Endothelial cell of umbilical vein (primary cell): ENCODE measurements around the gene FBXO4. TPM values are rescaled to one million over a fixed set of nuclear protein-coding genes. Genes with fewer than 3 reads are reported as not detected.

ENCODE experiments used
- BruUV-seq: library from RNA; stranded (reverse); fragments of 400-500 nt; replicated peaks from 2 replicates; lab custom pipeline; 2021; lab: Mats Ljungman, UMichigan
- CTCF ChIA-PET: fragments of 300-600, 350-600 bp; sonication (Branson Sonifier 250); formaldehyde crosslinking; loops from one replicate; lab custom pipeline; 2021; ENCODE audit warnings: antibody characterized with exemption, inconsistent platforms; lab: Charles Lee
- POLR2A ChIA-PET: fragments of 300-600, 350-600 bp; sonication (Branson Sonifier 250); formaldehyde crosslinking; loops from one replicate; lab custom pipeline; 2021; ENCODE audit warnings: antibody characterized with exemption, inconsistent platforms; lab: Charles Lee
- DNase-seq: peaks from one replicate; pipeline ENCODE4 v3.0.0-alpha.2; 2011; ENCODE audit warnings: low read depth, low spot score
- FAIRE-seq: peaks from 2 replicates; lab custom pipeline; 2011; peaks lifted over from hg19 to GRCh38; lab: Jason Lieb, UNC
- H2AFZ ChIP-seq: 2 replicates; pipeline ENCODE4 v1.6.0; 2012; ENCODE audit warnings: low read depth, low read length, control low read depth, inconsistent platforms
- H3K27ac ChIP-seq: 2 replicates; pipeline ENCODE4 v1.5.1; 2011; ENCODE audit warnings: low read depth, mild to moderate bottlenecking, control low read depth, low read length, moderate library complexity; ENCODE audit not compliant: insufficient read depth
- H3K27me3 ChIP-seq, 2 experiments: 2 replicates each; pipeline versions ENCODE4 v1.6.0 to v1.6.1; 2011; ENCODE audit warnings: low read length in 2 of 2, mixed read lengths in 1 of 2; ENCODE audit not compliant: control insufficient read depth in 2 of 2, insufficient read depth in 2 of 2
- H3K36me3 ChIP-seq, 2 experiments: 2 replicates in 1 of 2; 3 replicates in 1 of 2; pipeline ENCODE4 v1.5.1; 2011; ENCODE audit warnings: low read length in 2 of 2, mild to moderate bottlenecking in 1 of 2, moderate library complexity in 1 of 2; ENCODE audit not compliant: control insufficient read depth in 2 of 2, insufficient read depth in 2 of 2; ENCODE audit errors: extremely low read depth in 1 of 2
- H3K4me1 ChIP-seq: 3 replicates; pipeline ENCODE4 v1.5.1; 2011; ENCODE audit warnings: mild to moderate bottlenecking, low read length; ENCODE audit not compliant: control insufficient read depth, insufficient read depth; ENCODE audit errors: extremely low read depth
- H3K4me2 ChIP-seq: 2 replicates; pipeline ENCODE4 v1.6.1; 2011; ENCODE audit warnings: low read length, control low read depth, mixed read lengths; ENCODE audit not compliant: insufficient read depth
- H3K4me3 ChIP-seq, 3 experiments: fragments of 200-600 bp in 1 of 3; sonication (generic), shearing (Covaris generic) in 1 of 3; replicated peaks in 1 of 3; 2 replicates each; pipeline ENCODE4 v1.5.1; 2011 to 2016; ENCODE audit warnings: control low read depth in 3 of 3, low read length in 3 of 3, mild to moderate bottlenecking in 2 of 3, inconsistent platforms in 1 of 3, low read depth in 1 of 3, moderate library complexity in 1 of 3; ENCODE audit not compliant: insufficient read depth in 1 of 3
- H3K79me2 ChIP-seq: 2 replicates; pipeline ENCODE4 v1.6.0; 2012; ENCODE audit warnings: low read length, inconsistent platforms; ENCODE audit not compliant: control insufficient read depth, insufficient read depth
- H3K9ac ChIP-seq: replicated peaks from 2 replicates; pipeline ENCODE3; 2011; ENCODE audit warnings: low read length, control low read depth; ENCODE audit not compliant: insufficient read depth; ENCODE audit errors: extremely low read depth
- H3K9me1 ChIP-seq: replicated peaks from 3 replicates; pipeline ENCODE4 v1.6.0; 2011; ENCODE audit warnings: mild to moderate bottlenecking, low read length; ENCODE audit not compliant: control insufficient read depth, insufficient read depth; ENCODE audit errors: extremely low read depth
- H3K9me3 ChIP-seq: replicated peaks from 2 replicates; pipeline ENCODE4 v1.5.1; 2012; ENCODE audit warnings: low read length, inconsistent platforms; ENCODE audit not compliant: control insufficient read depth, insufficient read depth
- H4K20me1 ChIP-seq: replicated peaks from 2 replicates; pipeline ENCODE3; 2011; ENCODE audit warnings: mild to moderate bottlenecking, low read length; ENCODE audit not compliant: control insufficient read depth, insufficient read depth; ENCODE audit errors: extremely low read depth
- CTCF ChIP-seq, 2 donors: IDR thresholded peaks; 1 replicate in 1 of 2; 2 replicates in 1 of 2; pipeline ENCODE4 v1.5.1; 2011; ENCODE audit warnings: low read length in 2 of 2, mild to moderate bottlenecking in 2 of 2, moderate library complexity in 2 of 2, control low read depth in 1 of 2, inconsistent platforms in 1 of 2, low read depth in 1 of 2; ENCODE audit not compliant: insufficient read depth in 1 of 2; ENCODE audit errors: extremely low read depth in 1 of 2
- EZH2 ChIP-seq: IDR thresholded peaks from 2 replicates; pipeline ENCODE4 v1.6.1; 2012; ENCODE audit warnings: borderline replicate concordance, low read depth, mild to moderate bottlenecking, moderate library complexity, low read length, inconsistent platforms; ENCODE audit not compliant: severe bottlenecking
- FOS ChIP-seq: IDR thresholded peaks from 2 replicates; pipeline ENCODE4 v1.6.1; 2011; ENCODE audit warnings: mild to moderate bottlenecking, low read length, moderate library complexity, borderline replicate concordance; ENCODE audit not compliant: insufficient read depth
- GATA2 ChIP-seq: IDR thresholded peaks from 2 replicates; pipeline ENCODE4 v1.7.0; 2011; ENCODE audit warnings: low read depth, mild to moderate bottlenecking, moderate library complexity, mixed read lengths, low read length; ENCODE audit not compliant: insufficient read length, insufficient read depth
- JUN ChIP-seq: IDR thresholded peaks from 2 replicates; pipeline ENCODE4 v1.6.1; 2011; ENCODE audit warnings: borderline replicate concordance, low read depth; ENCODE audit not compliant: insufficient read length, insufficient read depth
- MAX ChIP-seq: IDR thresholded peaks from 2 replicates; pipeline ENCODE4 v1.6.1; 2011; ENCODE audit not compliant: insufficient read depth, insufficient read length
- MYC ChIP-seq: IDR thresholded peaks from one replicate; pipeline ENCODE4 v1.6.1; 2011; ENCODE audit warnings: mild to moderate bottlenecking, low read depth, low read length
- POLR2A ChIP-seq: IDR thresholded peaks from 2 replicates; pipeline ENCODE4 v1.6.1; 2012; ENCODE audit warnings: low read depth, mild to moderate bottlenecking, control low read depth, low read length
- POLR2AphosphoS5 ChIP-seq: IDR thresholded peaks from 2 replicates; pipeline ENCODE4 v1.6.1; 2012; ENCODE audit warnings: low read depth, mild to moderate bottlenecking, control low read depth, low read length, moderate library complexity; ENCODE audit not compliant: insufficient read depth
- dilution Hi-C: fragments of 300-500 bp; cut with MboI; formaldehyde crosslinking; loops from one replicate; pipeline ENCODE4 v1.15.0; 2019; ENCODE audit warnings: low sequenced_read_pairs; ENCODE audit not compliant: extremely low pct_ligation_motif_present
- intact Hi-C: fragments of 100-400 bp; cut with micrococcal nuclease; formaldehyde crosslinking; loops from one replicate; pipeline ENCODE4 v1.10.0; 2022
- polyA plus RNA-seq, 4 experiments: library from polyadenylated mRNA; depleted of rRNA in 3 of 4; stranded (reverse) in 3 of 4; unstranded in 1 of 4; fragments of >200 nt; gene quantifications; 2 replicates each; pipeline versions ENCODE4 v1.2.1 to v1.2.3, GENCODE V29; 2011 to 2012; ENCODE audit warnings: missing spikeins in 1 of 4
- total RNA-seq: library from RNA; stranded (reverse); gene quantifications from 2 replicates; pipeline ENCODE4 v1.2.3, GENCODE V29; 2021

FBXO4 gene
- total and polyA plus RNA-seq, 2 donors (not counting 3 experiments of a cell fraction or from before 2014, with no cell fraction given): 4.4 to 7.7 TPM

- Histone ChIP-seq H3K9ac (no peak overlapping the region), H3K36me3 (no peaks in the 10 kb centered on the region), H3K4me1 (no peaks in the 10 kb centered on the region), H3K79me2 (no peaks in the 10 kb centered on the region), H3K27me3 (no peaks in the 10 kb centered on the region), H3K27ac (no peak overlapping the region), H2AFZ (no peak overlapping the region), H3K4me2 (no peak overlapping the region), H3K9me3 (no peaks in the 10 kb centered on the region), H3K4me3 (no peak overlapping the region), H3K9me1 (no peaks in the 10 kb centered on the region), H4K20me1 (no peaks in the 10 kb centered on the region)
- DNase-seq: no peak
- intact Hi-C loops (no loop called here), dilution Hi-C loops (no loop called here)
- ChIA-PET CTCF (interaction anchor here (0.9 to 1.0 kb wide), 2 partner anchors 27 to 117 kb away, joined by 3 read pairs; no protein-coding TSS in a partner anchor), POLR2A (no interaction called here)
- BruUV-seq: no TSS peak
- TF ChIP-seq FOS: no peak
- TF ChIP-seq CTCF (IDR thresholded peaks at IDR 0.05; ENCODE audit: extremely low read depth in 1 of 2, insufficient read depth in 1 of 2, low read depth in 1 of 2, low read length in 2 of 2): no peak
- no peak for TF ChIP-seq POLR2A
- TF ChIP-seq EZH2: no peak
- no peak for TF ChIP-seq POLR2AphosphoS5
- TF ChIP-seq GATA2: no peak
- no peak for TF ChIP-seq JUN
- no peak for TF ChIP-seq MYC
- no peak for TF ChIP-seq MAX
- no peak for FAIRE-seq
Measured at GRCh38 chr5:41973087-41973486, 48.0 kb downstream of the FBXO4 start.
